HepG2 (cell line): Measurements from ENCODE around the gene SIGLEC1. TPM values are rescaled to one million over a fixed set of nuclear protein-coding genes. Genes with fewer than 3 reads are reported as not detected.

Source experiments
- BRF2 ChIP-seq: sonication (generic); formaldehyde crosslinking; IDR thresholded peaks from 2 replicates; pipeline ENCODE4 v1.8.1; 2022; ENCODE audit warnings: mild to moderate bottlenecking, missing genetic modification reagents
- CTCF ChIP-seq: sonication (generic); formaldehyde crosslinking; IDR thresholded peaks from 2 replicates; pipeline ENCODE4 v1.5.0; 2020; ENCODE audit warnings: mild to moderate bottlenecking, missing genetic modification reagents, moderate library complexity
- DMTF1 ChIP-seq: sonication (generic); formaldehyde crosslinking; IDR thresholded peaks from 2 replicates; pipeline ENCODE4 v1.4.0; 2020; ENCODE audit warnings: mild to moderate bottlenecking, missing genetic modification reagents
- GTF3A ChIP-seq: sonication (generic); formaldehyde crosslinking; conservative IDR thresholded peaks from 2 replicates; pipeline ENCODE4 v1.4.0; 2020; ENCODE audit warnings: mild to moderate bottlenecking, missing genetic modification reagents
- IRF2 ChIP-seq: IDR thresholded peaks from 2 replicates; pipeline ENCODE4 v1.6.1; 2018; ENCODE audit warnings: missing genetic modification reagents, missing compliant biosample characterization
- KLF16 ChIP-seq, 2 experiments: sonication (generic) in 1 of 2; formaldehyde crosslinking in 1 of 2; IDR thresholded peaks; 2 replicates each; pipeline versions ENCODE4 v1.6.1 to v1.8.0; 2016 to 2023; ENCODE audit warnings: missing genetic modification reagents in 2 of 2, missing compliant biosample characterization in 1 of 2
- MXI1 ChIP-seq: IDR thresholded peaks from 3 replicates; pipeline ENCODE4 v1.6.1; 2012; ENCODE audit warnings: low read depth, low read length, inconsistent platforms, borderline replicate concordance
- NR0B2 ChIP-seq: sonication (generic); formaldehyde crosslinking; IDR thresholded peaks from 2 replicates; pipeline ENCODE4 v1.4.0; 2020; ENCODE audit warnings: mild to moderate bottlenecking, missing genetic modification reagents
- PHF21A ChIP-seq: sonication (generic); formaldehyde crosslinking; IDR thresholded peaks from 2 replicates; pipeline ENCODE4 v1.5.0; 2020; ENCODE audit warnings: mild to moderate bottlenecking, missing genetic modification reagents
- SALL1 ChIP-seq: sonication (generic); formaldehyde crosslinking; IDR thresholded peaks from 2 replicates; pipeline ENCODE4 v1.8.0; 2022; ENCODE audit warnings: mild to moderate bottlenecking, missing genetic modification reagents
- SATB2 ChIP-seq: sonication (generic); formaldehyde crosslinking; IDR thresholded peaks from 2 replicates; pipeline ENCODE4 v1.5.0; 2020; ENCODE audit warnings: missing genetic modification reagents
- SMAD9 ChIP-seq: sonication (generic); formaldehyde crosslinking; IDR thresholded peaks from 2 replicates; pipeline ENCODE4 v1.5.1; 2020; ENCODE audit warnings: mild to moderate bottlenecking, missing genetic modification reagents
- SYNCRIP ChIP-seq: fragments of 200-400 bp; formaldehyde crosslinking; IDR thresholded peaks from 2 replicates; pipeline ENCODE4 v1.6.1; 2018; ENCODE audit warnings: mild to moderate bottlenecking, low read depth, low read length; ENCODE audit not compliant: insufficient read depth
- ZBTB42 ChIP-seq: sonication (generic); formaldehyde crosslinking; IDR thresholded peaks from 2 replicates; pipeline ENCODE4 v1.5.0; 2020; ENCODE audit warnings: mild to moderate bottlenecking, missing genetic modification reagents
- ZMYM3 ChIP-seq: sonication (generic); formaldehyde crosslinking; IDR thresholded peaks from 2 replicates; pipeline ENCODE4 v1.5.1; 2020; ENCODE audit warnings: mild to moderate bottlenecking, missing genetic modification reagents
- ZNF382 ChIP-seq: sonication (generic); formaldehyde crosslinking; IDR thresholded peaks from 2 replicates; pipeline ENCODE4 v1.5.0; 2020; ENCODE audit warnings: missing genetic modification reagents, mild to moderate bottlenecking, borderline replicate concordance
- ZNF513 ChIP-seq: sonication (generic); formaldehyde crosslinking; conservative IDR thresholded peaks from 2 replicates; pipeline ENCODE4 v1.5.0; 2020; ENCODE audit warnings: missing genetic modification reagents
- ZNF574 ChIP-seq: sonication (generic); formaldehyde crosslinking; IDR thresholded peaks from 2 replicates; pipeline ENCODE4 v1.4.0; 2020; ENCODE audit warnings: missing genetic modification reagents
- ZNF614 ChIP-seq: IDR thresholded peaks from 2 replicates; pipeline ENCODE4 v1.6.1; 2018; ENCODE audit warnings: missing biosample characterization, missing genetic modification reagents, inconsistent platforms, borderline replicate concordance
- ZNF674 ChIP-seq: sonication (generic); formaldehyde crosslinking; IDR thresholded peaks from 2 replicates; pipeline ENCODE4 v1.5.0; 2020; ENCODE audit warnings: low read depth, mild to moderate bottlenecking, missing genetic modification reagents
- ZNF775 ChIP-seq: sonication (generic); formaldehyde crosslinking; IDR thresholded peaks from 2 replicates; pipeline ENCODE4 v1.4.0; 2020; ENCODE audit warnings: missing genetic modification reagents, mild to moderate bottlenecking, moderate library complexity, borderline replicate concordance
- polyA plus RNA-seq, 8 experiments: library from polyadenylated mRNA; depleted of rRNA in 3 of 8; stranded (reverse) in 7 of 8; unstranded in 1 of 8; fragments of >200 nt; fragmentation: Illumina TruSeq in 4 of 8; extraction: Trizol in 4 of 8; gene quantifications; 2 replicates each; pipeline versions ENCODE4 v1.2.1 to v1.2.3, GENCODE V29; 2011 to 2016; ENCODE audit warnings: low read depth in 4 of 8, missing spikeins in 1 of 8, mixed read lengths in 1 of 8; ENCODE audit not compliant: insufficient read depth in 1 of 8
- total RNA-seq, 5 experiments: library from RNA; depleted of rRNA; stranded (reverse); fragments of >200 nt; fragmentation: Illumina TruSeq; extraction: Trizol; gene quantifications; 2 replicates each; pipeline ENCODE4 v1.2.3, GENCODE V29; 2016; ENCODE audit warnings: low read depth in 1 of 5

SIGLEC1 gene
- total and polyA plus RNA-seq, 2 of the 13 experiments (the other 11 are each of a cell fraction or from before 2014, with no cell fraction given) = 0.01 TPM; not detected in 1

GRCh38 chr20:3753098-3753497 lies 40.7 kb upstream of the SIGLEC1 start (continued):
- TF ChIP-seq CTCF (CRISPR knock-in tag) (peak; percentile 91), ZNF775 (no peak), SATB2 (no peak), IRF2 (CRISPR knock-in tag) (peak; percentile 27; the same call in 1 of the 2 replicates), BRF2 (CRISPR knock-in tag) (no peak), SALL1 (CRISPR knock-in tag) (peak; percentile 33; the same call in 1 of the 2 replicates), ZMYM3 (CRISPR knock-in tag) (no peak), ZNF614 (CRISPR knock-in tag) (no peak), NR0B2 (no peak), GTF3A (no peak), SYNCRIP (no peak), MXI1 (no peak), PHF21A (CRISPR knock-in tag) (no peak), ZNF574 (peak; percentile 68; the same call in 1 of the 2 replicates), ZNF382 (CRISPR knock-in tag) (no peak), ZNF674 (CRISPR knock-in tag) (no peak), SMAD9 (CRISPR knock-in tag) (no peak), ZBTB42 (CRISPR knock-in tag) (no peak), ZNF513 (CRISPR knock-in tag) (no peak), DMTF1 (no peak), KLF16 (CRISPR knock-in tag; IDR thresholded peaks at IDR 0.05) (no peak)
